Transverse colon (tissue), 4 donors: ENCODE results near the gene FAM227A.

Experiments used
- CTCF ChIP-seq, 5 experiments: fragments of 200-600 bp in 3 of 5; fragments of 450-650 bp in 2 of 5; sonication (generic) in 3 of 5; IDR thresholded peaks; 1 replicate in 2 of 5; 2 replicates in 3 of 5; pipeline ENCODE4 v1.5.1; 2016 to 2017; ENCODE audit warnings: antibody characterized with exemption in 5 of 5, inconsistent platforms in 3 of 5, mild to moderate bottlenecking in 2 of 5, moderate library complexity in 1 of 5
- POLR2AphosphoS5 ChIP-seq, 3 donors: sonication (generic); formaldehyde crosslinking; IDR thresholded peaks; one replicate each; pipeline ENCODE4 v1.6.1; 2016; ENCODE audit warnings: antibody characterized with exemption in 3 of 3

GRCh38 chr22:38549101-38549894, 106.9 kb downstream of the FAM227A start:
- TF ChIP-seq POLR2AphosphoS5 (IDR thresholded peaks at IDR 0.05) (no peak), CTCF (IDR thresholded peaks at IDR 0.05) (no peak)
